ENCODE results near the gene MINDY4B. TPM values are rescaled to one million over a fixed set of nuclear protein-coding genes. Genes with fewer than 3 reads are reported as not detected.

The MINDY4B gene
- polyA plus RNA-seq, 2 of the 4 experiments (the other 2 are of a cell fraction), result not detected

- no peaks in the 10 kb centered on the region for H3K4me1 ChIP-seq
- ChIA-PET POLR2A (no interaction called here), CTCF (interaction anchor here (0.6 to 2.1 kb wide), 4 partner anchors 9 to 46 kb away, joined by 3 to 6 read pairs (median 3); no protein-coding TSS in a partner anchor)
- 57% methylated on average over 1 of the region's 1 CpG for WGBS (ENCODE audit: missing lambda C conversion rate)
- H3K27ac ChIP-seq, result no peak overlapping the region
- H3K4me3 ChIP-seq, result no peak overlapping the region
- H3K4me2 ChIP-seq, result no peak overlapping the region
- ATAC-seq (peak in 1 of 2 experiments; percentile 46; a peak in 2 of 6 replicates), FAIRE-seq (no peak), DNase-seq (ENCODE audit: low read depth in 1 of 2, low spot score in 1 of 2) (no peak)
- H3K9me3 ChIP-seq, result no peaks in the 10 kb centered on the region
- TF ChIP-seq NR3C1 (IDR thresholded peaks at IDR 0.05) (no peak), SMC3 (IDR thresholded peaks at IDR 0.05) (no peak), USF2 (IDR thresholded peaks at IDR 0.05) (no peak)
Observed at GRCh38 chr3:150822636-150823035, 82.6 kb downstream of the MINDY4B start.

Other genes with a start within 250 kb of the MINDY4B start
- gene ERICH6, start 201.5 kb downstream of the MINDY4B start, polyA plus RNA-seq (2011; rRNA removed), result 0.06 and 0.07 TPM in 2 replicates
- 0.12 to 0.18 TPM in 2 of 3 replicates, not detected in the other for gene ERICH6, start 201.5 kb downstream of the MINDY4B start, polyA plus RNA-seq (2017; fragmentation: RNase III; extraction: RNeasy Plus Mini Kit Qiagen cat#74134 plus additional on column Dnase treatment)
- gene SIAH2, start 142.3 kb downstream of the MINDY4B start, polyA plus RNA-seq (2011; rRNA removed), result 24.8 and 28.6 TPM in 2 replicates
- 10.7 to 11.4 TPM (median 11.2 TPM) in 3 replicates for gene SIAH2, start 142.3 kb downstream of the MINDY4B start, polyA plus RNA-seq (2017; fragmentation: RNase III; extraction: RNeasy Plus Mini Kit Qiagen cat#74134 plus additional on column Dnase treatment)
- not detected in 2 replicates for gene CLRN1, start 67.3 kb upstream of the MINDY4B start, polyA plus RNA-seq (2011; rRNA removed)
- not detected in 3 replicates for gene CLRN1, start 67.3 kb upstream of the MINDY4B start, polyA plus RNA-seq (2017; fragmentation: RNase III; extraction: RNeasy Plus Mini Kit Qiagen cat#74134 plus additional on column Dnase treatment)
- 0.63 and 0.66 TPM in 2 replicates for gene MED12L, start 180.2 kb upstream of the MINDY4B start, polyA plus RNA-seq (2011; rRNA removed)
- 0.32 to 0.40 TPM (median 0.37 TPM) in 3 replicates for gene MED12L, start 180.2 kb upstream of the MINDY4B start, polyA plus RNA-seq (2017; fragmentation: RNase III; extraction: RNeasy Plus Mini Kit Qiagen cat#74134 plus additional on column Dnase treatment)